Left lobe of liver (tissue), 2 donors: ENCODE measurements around the gene SNRNP40. TPM values are rescaled to one million over a fixed set of nuclear protein-coding genes. Genes with fewer than 3 reads are reported as not detected.
A peak's percentile ranks its signal among the peaks of the same experiment; 100 is the strongest.

Source experiments
- ATAC-seq: fragments of 200-7000 bp; cut with Tn5 transposase; one replicate; pipeline ENCODE4 v1.9.1; 2020; ENCODE audit warnings: mild to moderate bottlenecking, moderate library complexity
- DNase-seq: peaks from one replicate; pipeline ENCODE4 v3.0.0-alpha.2; 2020; ENCODE audit warnings: low spot score
- total RNA-seq: library from RNA; stranded (reverse); gene quantifications from one replicate; pipeline ENCODE4 v1.2.1, GENCODE V29; 2021
- donor health status: DM: no; HTN: no; CAD: no; lungs with moderate emphysema.
- donor health status: DM: no; HTN: yes; CAD: no.

The SNRNP40 gene
- total RNA-seq: 14.3 TPM

DNA sequence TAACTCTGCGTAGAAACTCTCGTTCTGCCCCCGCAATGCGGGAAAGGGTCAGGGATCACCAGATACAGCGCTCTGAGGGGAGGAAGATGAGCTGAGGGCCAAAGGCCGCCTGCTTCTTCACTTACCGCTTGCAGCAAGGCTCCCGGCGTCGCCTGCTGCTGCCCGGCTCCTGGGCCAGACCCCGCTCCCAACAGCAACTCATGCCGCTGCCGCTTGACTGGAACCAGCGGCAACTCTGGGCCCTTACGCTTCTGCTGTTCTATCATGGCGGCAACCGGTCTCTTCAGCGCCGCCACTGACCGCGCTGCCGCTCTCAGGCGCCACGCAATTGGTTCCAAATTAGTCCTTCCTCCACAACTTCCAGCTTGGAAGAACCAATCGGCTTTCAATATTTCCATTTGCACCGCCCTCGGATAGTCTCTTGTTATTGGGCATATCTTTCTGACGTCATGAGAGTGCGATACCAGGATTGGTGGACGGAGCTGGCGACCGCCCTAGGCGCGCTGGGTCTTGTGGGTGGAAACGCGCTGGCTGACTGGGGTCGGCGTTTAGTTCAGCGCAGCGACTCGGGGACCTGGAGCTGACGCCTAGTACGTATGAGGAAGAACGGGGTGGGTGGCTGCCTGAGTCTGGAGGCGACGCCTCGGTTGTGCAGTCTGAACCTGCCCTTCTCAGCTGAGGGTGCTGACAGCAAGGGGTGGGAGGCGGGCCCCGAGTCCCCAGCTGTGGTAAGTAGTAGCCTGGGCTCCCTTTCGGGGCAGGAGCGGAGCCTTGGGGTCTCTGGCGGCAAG lies at the start of gene SNRNP40, which contains the start of gene ZCCHC17:
TSS of gene SNRNP40 (minus strand) at position 303 of the 791 bp plus-strand sequence. CDS start at position 266, 37 bp downstream.
TSS of gene ZCCHC17 (plus strand) at position 547 of the 791 bp plus-strand sequence. CDS start 13,067 bp downstream, outside the sequence.
- peak; percentile 98 for ATAC-seq

GRCh38 chr1:31345635-31346034 lies 49.0 kb upstream of the SNRNP40 start:
- DNase-seq (no peak), ATAC-seq (no peak)

More for the DNA sequence above, at the start of gene SNRNP40, which contains the start of gene ZCCHC17:
- peak; percentile 94 for DNase-seq

DNA sequence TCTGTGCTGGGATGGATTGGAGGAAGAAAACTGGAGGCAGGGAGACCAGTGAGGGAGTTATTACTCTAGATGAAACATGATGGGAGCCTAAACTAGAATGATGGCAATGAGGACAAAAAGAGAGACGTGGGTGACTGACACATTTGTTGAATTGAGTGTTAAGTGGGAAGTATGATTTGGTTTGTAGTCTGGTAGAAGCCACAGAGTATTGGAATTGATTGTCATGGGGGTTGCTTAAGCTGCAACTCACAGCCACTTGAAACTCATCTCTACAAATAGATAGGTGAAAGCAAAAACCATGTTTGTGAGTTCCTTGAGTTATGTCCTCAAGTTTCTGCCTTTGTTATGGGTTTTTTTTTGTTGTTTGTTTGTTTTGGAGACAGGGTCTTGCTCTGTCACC lies 47.9 kb upstream of the SNRNP40 start:
- no peak for ATAC-seq
- no peak for DNase-seq

- DNase-seq: peak; percentile 76
- peak; percentile 80 for ATAC-seq
Observed at GRCh38 chr1:31336687-31337467, 40.3 kb upstream of the SNRNP40 start.

GRCh38 chr1:31335007-31335406 lies 38.4 kb upstream of the SNRNP40 start:
- ATAC-seq: peak; percentile 87

DNA sequence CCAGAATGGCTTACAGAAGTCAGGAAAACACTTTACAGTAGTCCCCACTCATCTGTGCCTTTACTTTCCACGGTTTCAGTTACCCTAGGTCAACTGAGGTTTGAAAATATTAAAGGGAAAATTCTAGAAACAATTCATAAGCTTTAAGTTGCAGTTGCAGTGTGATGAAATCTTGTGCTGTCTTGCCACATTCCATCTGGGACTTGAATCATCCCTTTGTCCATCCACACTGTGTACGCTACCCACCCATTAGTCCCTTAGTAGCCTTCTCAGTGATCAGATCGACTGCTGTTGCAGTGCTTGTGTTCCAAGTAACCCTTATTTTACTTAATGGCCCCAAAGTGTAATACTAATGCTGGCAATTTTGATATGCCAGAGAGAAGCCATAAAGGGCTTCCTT lies 30.8 kb upstream of the SNRNP40 start:
- DNase-seq (no peak), ATAC-seq (no peak)

More at GRCh38 chr1:31335007-31335406, 38.4 kb upstream of the SNRNP40 start:
- DNase-seq: no peak

DNA sequence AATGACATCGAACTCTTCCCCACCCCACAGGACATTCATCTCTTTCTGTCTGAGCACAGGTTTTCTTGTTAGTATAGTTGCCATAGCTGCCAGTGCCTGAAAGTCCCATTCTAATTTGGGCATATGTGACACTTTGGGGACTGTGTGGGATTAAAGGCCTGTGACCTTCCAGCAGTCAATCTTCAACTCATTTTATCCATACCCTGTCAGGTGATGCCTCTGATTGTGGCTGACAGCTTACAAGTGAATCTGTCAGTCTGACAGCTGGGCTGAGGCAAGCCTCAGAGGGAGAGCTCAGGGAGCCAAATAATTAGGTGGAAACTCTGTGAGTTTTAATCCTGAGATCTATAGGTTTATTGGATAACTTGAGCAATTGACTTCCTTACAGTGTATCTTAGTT lies 29.9 kb upstream of the SNRNP40 start:
- ATAC-seq (no peak), DNase-seq (no peak)

GRCh38 chr1:31324992-31325391 lies 28.4 kb upstream of the SNRNP40 start:
- ATAC-seq: no peak
- DNase-seq: no peak

GRCh38 chr1:31324093-31324492 lies 27.5 kb upstream of the SNRNP40 start:
- no peak for DNase-seq
- no peak for ATAC-seq

GRCh38 chr1:31318146-31318545 lies 21.6 kb upstream of the SNRNP40 start:
- ATAC-seq (no peak), DNase-seq (no peak)

DNA sequence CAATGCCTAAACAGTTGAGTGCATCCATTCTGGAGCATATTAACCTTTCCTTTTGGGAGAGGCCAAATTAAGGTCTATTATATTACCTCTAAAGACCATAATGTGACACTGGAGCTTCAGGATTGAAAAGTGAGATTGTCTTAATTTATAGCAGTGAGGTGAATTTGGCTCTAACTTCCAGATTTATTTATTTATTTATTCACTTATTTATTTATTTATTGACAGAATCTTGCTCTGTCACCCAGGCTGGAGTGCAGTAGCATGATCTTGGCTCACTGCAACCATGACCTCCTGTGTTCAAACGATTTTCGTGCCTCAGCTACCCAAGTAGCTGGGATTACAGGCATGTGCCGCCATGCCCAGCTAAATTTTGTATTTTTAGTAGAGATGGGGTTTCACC lies 19.3 kb upstream of the SNRNP40 start:
- DNase-seq (no peak), ATAC-seq (no peak)

- no peak for ATAC-seq
- no peak for DNase-seq
Observed at GRCh38 chr1:31310198-31310597, 13.6 kb upstream of the SNRNP40 start.

- ATAC-seq (no peak), DNase-seq (no peak)
Observed at GRCh38 chr1:31308036-31308435, 11.4 kb upstream of the SNRNP40 start.

DNA sequence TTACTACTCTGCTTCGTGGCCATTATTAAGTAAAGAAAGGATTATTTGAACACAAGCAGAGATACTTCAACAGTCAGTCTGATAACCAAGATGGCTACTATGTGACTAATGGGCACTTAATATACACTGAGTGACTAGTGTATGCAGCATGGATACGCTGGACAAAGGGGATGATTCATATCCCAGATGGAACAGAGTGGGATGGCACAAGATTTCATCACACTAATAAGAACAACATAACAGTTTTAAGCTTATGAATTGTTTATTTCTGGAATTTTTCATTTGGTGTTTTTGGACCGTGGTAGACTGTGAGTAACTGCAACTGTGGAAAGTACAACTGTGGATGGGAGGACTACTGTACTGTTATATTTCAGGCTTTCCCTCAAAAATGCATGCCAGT lies 9.7 kb upstream of the SNRNP40 start:
- ATAC-seq (no peak), DNase-seq (no peak)

GRCh38 chr1:31302709-31303441 lies 6.3 kb upstream of the SNRNP40 start:
- ATAC-seq: no peak
- DNase-seq: no peak

GRCh38 chr1:31300193-31300592 lies 3.6 kb upstream of the SNRNP40 start:
- no peak for DNase-seq
- no peak for ATAC-seq

DNA sequence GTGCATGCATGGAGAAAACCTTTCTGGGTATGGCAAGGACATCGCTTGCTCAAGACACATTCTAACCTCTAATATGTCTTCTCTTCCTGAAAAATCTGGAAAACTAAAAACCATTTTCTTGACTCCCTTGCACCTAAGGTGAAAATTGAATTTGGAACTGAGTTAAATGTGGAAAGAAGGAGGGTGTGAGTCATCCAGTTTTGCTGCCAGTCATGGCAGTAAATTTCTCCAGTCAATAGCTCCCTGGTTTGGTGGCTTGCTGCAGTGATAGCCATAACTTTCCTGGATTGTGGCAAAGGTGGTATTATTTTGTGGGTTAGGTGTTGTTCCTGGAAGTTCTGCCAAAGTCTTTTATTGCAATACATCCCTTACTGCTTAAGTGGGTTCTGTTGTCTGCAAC lies 2.8 kb upstream of the SNRNP40 start:
- no peak for ATAC-seq

DNA sequence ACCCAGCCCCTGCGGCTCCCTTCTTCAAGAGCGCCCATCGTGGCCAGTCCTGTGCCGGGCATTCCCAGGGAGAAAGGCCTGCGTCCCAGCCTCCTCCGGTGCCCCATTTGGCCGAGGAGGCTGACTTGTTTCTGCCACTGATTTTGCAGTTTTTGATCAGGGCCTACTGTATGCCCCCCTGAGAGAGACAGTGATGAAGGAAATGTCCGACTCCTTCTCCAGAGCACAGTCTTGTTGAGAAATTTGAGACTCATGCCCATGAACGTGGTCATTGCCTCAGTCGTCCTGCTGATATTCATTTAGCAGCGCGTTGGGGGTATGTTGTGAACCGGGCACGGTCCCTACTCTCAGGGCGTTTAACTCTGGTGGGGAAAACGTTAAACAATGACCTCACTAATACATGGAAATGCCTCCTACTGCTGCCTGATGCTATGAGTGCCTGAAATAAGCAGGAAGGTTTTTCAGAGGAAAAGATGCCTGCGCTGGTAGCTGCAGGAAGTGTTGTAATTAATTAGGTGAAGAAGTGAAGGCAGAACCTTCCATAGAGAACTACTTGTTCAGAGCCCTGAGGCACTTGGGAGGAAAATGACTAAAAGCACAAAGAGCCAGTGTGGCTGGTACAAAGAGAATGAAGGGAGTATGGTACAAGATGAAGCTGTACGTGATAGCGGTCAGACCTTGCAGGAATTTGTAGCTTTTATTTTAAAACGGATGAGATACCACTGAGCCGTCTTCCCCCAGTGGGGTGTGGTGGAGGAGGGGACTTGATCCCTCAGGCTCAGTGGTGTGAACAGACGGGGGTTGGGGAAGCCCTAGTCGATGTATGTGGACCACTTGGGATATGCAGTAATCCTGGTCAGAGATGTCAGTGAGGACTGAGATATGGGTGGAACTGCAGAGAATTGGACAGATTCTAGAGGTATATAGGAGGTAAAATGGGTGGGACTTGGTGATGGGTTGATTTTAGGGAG lies 974 bp upstream of the SNRNP40 start:
- ATAC-seq (no peak), DNase-seq (no peak)

More for the DNA sequence above, 2.8 kb upstream of the SNRNP40 start:
- no peak for DNase-seq

- ATAC-seq (no peak), DNase-seq (no peak)
Observed at GRCh38 chr1:31295874-31296485, 608 bp downstream of the SNRNP40 start.

GRCh38 chr1:31289021-31289420 lies 7.6 kb downstream of the SNRNP40 start:
- no peak for ATAC-seq
- DNase-seq: no peak
